GM19397 (cell line): ENCODE data around the gene RAP1B.

Experiments used
- ATAC-seq: cut with Tn5 transposase; IDR thresholded peaks from one replicate; pipeline ENCODE4 v1.9.1; 2021; ENCODE audit warnings: mild to moderate bottlenecking, moderate library complexity; ENCODE audit not compliant: unreplicated experiment

The RAP1B gene

GRCh38 chr12:68611094-68611805, 551 bp downstream of the RAP1B start:
- peak; percentile 4 for ATAC-seq

- ATAC-seq, result no peak
Measured at GRCh38 chr12:68611806-68612160, 1.1 kb downstream of the RAP1B start.

GRCh38 chr12:68612202-68612601, 1.5 kb downstream of the RAP1B start:
- ATAC-seq, result no peak

DNA sequence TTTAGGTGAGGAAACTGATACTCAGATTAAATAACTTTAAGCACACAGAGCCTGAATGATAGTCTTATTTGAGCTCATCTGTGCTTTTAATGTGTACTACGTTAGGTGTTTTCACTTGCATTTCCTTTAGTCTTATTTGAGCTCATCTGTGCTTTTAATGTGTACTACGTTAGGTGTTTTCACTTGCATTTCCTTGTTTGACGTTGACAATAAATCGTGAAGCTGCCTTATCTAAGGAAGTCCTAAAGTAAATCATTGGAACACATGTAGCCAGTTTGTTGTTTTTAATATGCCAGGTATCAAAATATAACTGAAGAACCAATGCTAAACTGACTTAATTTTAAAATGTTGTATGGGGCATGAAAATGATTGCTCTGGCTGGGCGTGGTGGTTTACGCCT, 2.0 kb downstream of the RAP1B start:
- ATAC-seq, result no peak

GRCh38 chr12:68613209-68613904, 2.7 kb downstream of the RAP1B start:
- no peak for ATAC-seq

DNA sequence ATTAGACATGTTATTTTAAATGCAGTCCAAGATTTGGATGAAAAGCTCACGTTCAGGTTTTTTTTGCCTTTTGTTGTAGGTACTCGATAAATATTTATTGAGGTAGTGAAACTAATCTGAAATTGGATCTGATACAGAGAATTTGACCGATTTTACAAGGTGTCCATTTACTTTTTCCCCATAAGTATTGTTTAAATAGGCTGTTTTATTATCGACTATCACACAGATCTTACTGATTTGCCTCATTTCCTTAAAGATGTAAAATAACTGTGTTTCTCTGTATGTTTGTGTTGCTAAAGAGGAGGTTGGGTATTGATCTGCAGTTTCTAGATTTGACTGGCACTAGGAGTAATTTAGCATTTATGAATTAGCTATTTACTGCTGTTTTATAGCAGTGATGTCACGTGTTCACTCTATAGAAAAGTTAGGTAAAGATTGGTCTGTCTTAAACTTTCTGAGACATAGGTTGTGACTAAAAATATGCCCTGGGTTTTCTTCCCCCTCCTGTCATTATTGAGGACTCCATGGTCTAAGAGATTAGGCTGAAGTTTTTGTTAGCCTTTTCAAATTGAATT, 3.5 kb downstream of the RAP1B start:
- ATAC-seq, result no peak

- no peak for ATAC-seq
Measured at GRCh38 chr12:68614769-68615168, 4.1 kb downstream of the RAP1B start.

- no peak for ATAC-seq
Measured at GRCh38 chr12:68617160-68617926, 6.6 kb downstream of the RAP1B start.

GRCh38 chr12:68619541-68619940, 8.8 kb downstream of the RAP1B start:
- ATAC-seq, result no peak

- no peak for ATAC-seq
Measured at GRCh38 chr12:68620519-68621471, 10.1 kb downstream of the RAP1B start.

DNA sequence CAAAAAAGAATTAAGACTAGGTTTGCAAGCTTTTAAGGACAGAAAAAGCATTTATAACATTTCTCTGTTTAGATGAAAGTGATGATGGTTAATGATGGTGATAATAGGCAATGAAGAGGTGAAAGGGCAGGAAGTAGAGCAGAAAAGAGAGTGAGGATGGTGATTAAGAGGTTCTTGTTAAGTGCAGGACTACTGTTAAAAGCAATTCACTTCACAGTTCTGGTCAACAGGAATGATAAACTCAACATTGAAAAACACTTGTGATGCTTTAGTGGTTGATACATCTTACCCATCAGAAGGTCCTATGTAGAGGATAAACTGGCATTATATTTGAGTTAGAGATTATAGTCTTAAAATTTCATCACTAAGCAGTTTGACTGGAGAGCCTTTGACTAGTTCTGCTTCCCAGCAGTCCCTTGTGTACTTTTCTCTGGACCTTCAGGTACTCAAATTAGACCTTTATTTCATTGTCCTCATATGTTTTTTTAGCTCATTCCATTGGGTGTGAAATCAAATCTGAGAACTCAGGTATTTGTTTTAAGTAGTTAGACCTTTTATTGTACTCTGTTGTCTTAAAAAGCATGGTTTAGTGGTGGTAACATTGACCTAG, 10.9 kb downstream of the RAP1B start:
- no peak for ATAC-seq

DNA sequence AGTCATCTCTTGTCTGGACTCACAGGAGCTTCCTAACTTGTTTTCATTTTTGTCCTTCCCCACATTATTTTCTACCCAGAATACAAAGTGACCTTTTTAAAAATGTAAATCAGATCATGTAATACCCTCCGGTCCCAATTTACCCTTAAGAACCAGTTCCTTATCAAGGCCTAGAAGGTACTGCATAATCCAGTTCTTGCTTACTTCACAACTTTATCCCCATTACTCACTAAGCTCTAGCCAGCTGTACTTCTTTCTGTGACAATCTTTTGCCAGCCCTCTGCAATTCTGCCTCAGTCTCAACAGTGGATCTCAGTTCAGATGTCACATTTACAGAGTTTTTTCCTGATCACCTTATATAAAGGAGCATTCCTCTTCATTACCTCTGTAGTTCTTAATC, 11.6 kb downstream of the RAP1B start:
- ATAC-seq, result no peak

- no peak for ATAC-seq
Measured at GRCh38 chr12:68623059-68623458, 12.4 kb downstream of the RAP1B start.

- no peak for ATAC-seq
Measured at GRCh38 chr12:68623984-68624383, 13.3 kb downstream of the RAP1B start.

- no peak for ATAC-seq
Measured at GRCh38 chr12:68624933-68625332, 14.2 kb downstream of the RAP1B start.

- ATAC-seq, result no peak
Measured at GRCh38 chr12:68627673-68628319, 17.1 kb downstream of the RAP1B start.

- ATAC-seq, result no peak
Measured at GRCh38 chr12:68628698-68629097, 18.0 kb downstream of the RAP1B start.

DNA sequence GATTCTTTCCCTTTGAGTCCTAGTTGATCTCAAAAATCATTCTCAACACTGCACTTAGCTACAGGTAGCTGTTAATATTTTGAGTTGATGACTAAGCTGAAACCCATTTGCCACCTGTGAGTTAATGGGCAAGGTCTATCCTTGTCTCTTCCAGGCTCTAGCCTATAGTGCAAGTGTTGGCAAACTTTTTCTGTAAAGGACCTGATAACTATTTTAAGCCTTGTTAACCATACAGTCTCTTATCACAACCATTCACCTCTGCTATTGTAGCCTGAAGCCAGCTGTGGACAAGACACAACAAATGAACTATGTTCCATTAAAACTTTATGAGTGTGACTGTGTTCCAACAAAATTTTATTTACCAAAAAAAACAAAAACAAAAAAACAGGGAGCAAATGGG, 19.4 kb downstream of the RAP1B start:
- ATAC-seq, result no peak

GRCh38 chr12:68630598-68630997, 19.9 kb downstream of the RAP1B start:
- ATAC-seq, result no peak

DNA sequence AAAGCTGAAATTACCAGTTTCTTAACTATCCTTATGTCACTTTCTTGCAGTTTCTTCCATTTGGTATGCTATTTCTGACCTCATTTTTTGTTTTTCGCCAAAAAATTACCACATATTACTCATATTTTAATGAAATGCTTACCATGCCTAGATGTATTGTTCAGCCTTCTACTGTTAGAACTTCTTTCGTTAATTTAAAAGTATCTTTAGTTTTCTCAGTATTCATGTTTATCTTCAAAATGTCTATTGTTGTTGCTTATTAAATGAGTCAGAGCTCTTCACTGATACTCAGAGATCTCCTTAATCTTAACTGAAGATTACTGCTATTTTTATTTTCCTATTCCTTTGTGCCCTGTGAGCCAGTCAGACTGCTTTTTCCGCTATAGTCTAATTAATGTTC, 20.5 kb downstream of the RAP1B start:
- ATAC-seq, result no peak
